Amniotic stem cell (primary cell): ENCODE measurements around the gene COL21A1.
"Not testable (repeated sequence)": the region's sequence is repeated elsewhere in the genome, so short reads cannot be mapped to it uniquely, and the experiment has no call there.

Experiments
- DNase-seq: peaks from one replicate; lab custom pipeline; 2025; lab: John Stamatoyannopoulos, UW

COL21A1 gene

GRCh38 chr6:56047931-56048540, 199.3 kb downstream of the COL21A1 start:
- DNase-seq: no peak

- DNase-seq: no peak
These were observed 200.8 kb downstream of the COL21A1 start for GRCh38 chr6:56046576-56046975.

GRCh38 chr6:56043761-56044160, 203.6 kb downstream of the COL21A1 start:
- no peak for DNase-seq

DNA sequence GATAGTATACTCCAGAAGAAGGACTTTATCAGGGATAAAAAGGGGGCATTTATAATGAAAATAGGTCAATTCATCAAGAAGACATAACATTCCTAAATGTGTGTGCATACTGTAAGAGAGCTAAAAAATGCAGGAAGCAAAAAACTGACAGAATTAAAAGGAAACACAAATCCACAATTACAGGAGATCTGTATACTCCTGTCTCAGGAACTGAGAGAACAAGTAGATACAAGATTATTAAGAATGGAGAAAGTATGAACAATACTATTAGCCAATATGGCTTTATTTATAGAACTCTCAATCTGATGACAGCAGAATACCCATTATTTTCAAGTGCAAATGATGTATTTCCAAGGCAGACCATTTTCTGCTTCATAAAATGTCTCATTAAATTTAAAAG, 204.3 kb downstream of the COL21A1 start:
- DNase-seq: no peak

DNA sequence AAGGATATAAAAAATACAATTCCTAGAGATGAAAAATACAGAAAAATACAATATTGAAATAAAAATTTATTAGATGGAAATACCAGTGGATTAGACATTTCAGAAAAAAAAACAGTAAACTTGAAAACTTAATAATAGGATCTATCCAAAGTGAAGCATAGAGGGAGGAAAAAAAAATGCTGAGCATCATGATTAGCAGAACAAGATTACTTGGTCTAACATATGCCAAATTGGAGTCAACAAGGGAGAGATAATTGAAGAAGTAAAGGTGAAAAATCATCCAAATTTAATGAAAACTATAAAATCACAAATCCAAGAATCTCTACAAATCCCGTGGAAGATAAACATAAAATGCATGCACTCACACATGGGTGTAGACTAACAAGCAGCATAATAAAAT, 205.8 kb downstream of the COL21A1 start:
- DNase-seq: no peak

GRCh38 chr6:56040889-56041301, 206.5 kb downstream of the COL21A1 start:
- DNase-seq: no peak

DNA sequence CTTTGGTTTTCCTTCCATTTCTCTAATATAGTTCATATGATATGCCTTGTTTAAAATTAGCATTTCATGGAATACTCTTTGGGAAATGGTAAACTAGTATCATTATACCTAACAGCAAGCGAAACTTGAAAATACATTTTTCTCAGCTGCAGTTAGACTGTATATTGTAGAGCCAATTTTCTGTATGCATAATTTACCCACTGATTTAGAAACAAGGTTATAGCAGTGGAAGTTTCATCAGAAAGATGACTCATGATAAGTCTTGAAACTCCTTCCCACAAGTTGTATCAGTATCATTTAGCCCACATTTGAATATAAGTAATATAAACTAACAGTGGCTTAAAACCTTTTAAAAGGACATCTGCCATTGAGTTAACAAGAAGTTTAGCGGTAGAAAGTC, 207.2 kb downstream of the COL21A1 start:
- no peak for DNase-seq

- DNase-seq: no peak
These were observed 208.6 kb downstream of the COL21A1 start for GRCh38 chr6:56038764-56039163.

DNA sequence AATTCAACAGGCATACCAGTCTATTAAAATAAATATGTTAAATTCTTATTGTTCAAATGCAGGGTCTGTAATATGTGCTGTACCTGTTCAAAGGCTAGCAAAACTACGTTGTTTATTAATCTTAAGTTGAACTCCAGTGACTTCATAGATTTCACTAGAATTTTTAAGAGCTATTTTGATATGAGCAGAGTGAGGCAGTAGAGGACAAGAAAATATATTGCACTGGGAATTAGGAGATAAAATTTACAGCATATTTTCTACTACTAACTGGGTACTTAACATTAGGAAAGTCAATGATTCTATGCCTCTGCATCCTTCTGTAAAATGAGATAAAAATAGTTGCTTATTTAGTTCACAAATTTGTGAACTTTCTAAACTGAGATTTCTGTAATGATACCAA, 209.8 kb downstream of the COL21A1 start:
- DNase-seq: no peak

DNA sequence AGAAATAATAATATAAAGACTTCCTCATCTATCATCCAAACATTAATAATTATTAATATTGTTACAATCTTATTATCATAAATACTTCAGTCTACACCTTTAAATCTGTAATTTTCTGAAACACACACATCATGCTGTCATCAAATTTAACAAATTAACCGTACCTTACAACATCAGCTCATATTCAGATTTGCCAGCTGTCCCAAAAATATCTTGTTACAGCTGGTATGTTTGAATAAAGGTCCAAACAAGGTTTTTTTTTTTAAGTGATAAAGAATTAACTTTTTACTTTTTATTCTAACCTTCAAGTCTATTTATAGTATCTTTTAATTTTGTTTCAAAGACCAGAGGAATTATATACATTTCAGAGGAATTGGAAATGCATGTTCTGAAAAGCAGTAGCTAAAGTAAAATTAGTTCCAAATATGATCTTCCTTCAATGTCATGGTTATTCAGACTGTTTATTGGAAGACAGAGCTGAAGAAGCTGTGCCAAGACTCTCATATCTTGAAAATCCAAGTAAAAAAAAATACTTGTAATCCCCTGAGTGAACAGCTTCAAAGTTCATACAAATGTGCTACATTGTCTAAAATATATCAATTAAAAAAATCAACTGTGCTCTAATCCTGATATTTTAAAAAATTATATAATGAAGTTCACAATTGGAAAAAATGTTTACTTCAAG, 210.3 kb downstream of the COL21A1 start:
- DNase-seq: no peak

- no peak for DNase-seq
These were observed 214.0 kb downstream of the COL21A1 start for GRCh38 chr6:56033401-56033800.

DNA sequence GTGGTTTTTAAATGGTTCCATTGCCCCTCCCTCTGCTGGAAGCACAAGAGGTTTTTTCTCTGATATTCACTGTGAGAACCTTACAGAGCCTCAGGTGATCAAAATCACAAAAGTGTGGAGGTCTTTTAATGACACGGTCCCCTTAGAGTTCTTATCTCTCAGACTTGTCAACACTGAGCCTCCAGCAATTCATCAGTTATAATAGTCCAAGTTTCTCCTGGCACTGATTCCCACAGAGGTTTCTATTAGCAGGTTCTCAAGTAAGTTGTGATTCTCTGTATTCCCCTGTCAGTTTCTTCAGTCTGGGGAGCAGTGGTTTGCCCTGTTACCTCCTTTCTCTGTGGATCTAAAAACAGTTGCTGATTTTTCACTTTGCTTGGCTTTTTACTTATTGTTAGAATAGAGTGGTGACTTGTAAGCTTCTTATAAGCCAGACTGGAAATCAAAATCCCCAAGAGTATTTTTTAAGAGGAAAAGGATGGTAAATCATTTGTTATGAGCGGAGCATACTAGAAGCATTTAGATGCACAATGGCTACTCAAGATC, 214.6 kb downstream of the COL21A1 start:
- DNase-seq: no peak

GRCh38 chr6:56027865-56028264, 219.5 kb downstream of the COL21A1 start:
- no peak for DNase-seq

DNA sequence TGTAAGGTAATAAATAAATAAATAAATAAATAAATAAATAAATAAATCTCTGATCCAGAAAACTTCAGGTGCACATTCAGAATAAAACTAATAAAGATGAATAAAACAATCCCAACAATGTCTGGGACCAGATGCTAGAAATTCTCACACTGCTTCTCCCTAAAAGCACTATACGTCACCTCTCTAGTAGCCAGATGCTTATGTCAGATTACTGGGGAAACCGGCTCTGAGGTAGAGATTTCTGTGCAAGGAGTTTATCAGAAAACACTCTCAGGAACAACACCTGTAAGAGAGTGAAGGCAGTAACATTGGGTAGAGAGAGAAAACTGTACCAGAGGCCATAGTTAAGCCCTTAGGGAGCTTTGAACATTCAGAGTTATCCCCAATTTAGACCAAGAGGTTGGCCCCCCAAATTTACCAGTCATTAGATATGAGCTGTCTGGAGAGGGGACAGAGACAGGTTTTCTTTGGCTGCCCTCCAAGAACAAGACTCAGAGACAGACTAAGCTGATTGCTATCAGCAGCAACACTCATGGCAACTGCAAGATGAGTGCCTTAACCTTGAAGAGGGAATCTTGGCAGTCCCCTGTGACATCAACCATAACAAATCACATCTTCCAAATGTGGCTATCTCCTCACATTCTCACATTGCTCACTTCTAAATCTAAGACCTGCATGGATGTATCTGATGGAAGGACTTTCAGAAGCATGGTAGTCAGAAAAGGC, 220.8 kb downstream of the COL21A1 start:
- no peak for DNase-seq

- DNase-seq: no peak
These were observed 221.6 kb downstream of the COL21A1 start for GRCh38 chr6:56025795-56026194.

- no peak for DNase-seq
These were observed 222.4 kb downstream of the COL21A1 start for GRCh38 chr6:56024931-56025330.

DNA sequence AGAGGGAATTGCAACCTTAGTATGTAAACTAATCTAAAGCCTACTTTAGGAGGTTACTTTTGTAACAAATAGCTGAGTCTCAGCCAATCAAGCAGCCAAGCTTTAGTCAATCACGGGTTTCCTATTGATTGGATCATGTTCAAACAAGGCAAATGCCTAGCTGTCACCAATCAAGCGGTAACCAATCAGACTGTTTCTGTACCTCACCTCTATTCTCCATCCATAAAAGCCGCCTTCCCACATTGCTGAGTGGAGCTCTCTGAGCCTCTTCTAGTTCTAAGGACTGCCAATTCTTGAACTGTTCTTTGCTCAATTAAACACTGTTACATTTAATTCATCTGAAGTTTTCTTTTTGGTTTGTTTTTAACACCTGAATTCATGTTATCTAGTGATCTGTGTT, 223.6 kb downstream of the COL21A1 start:
- DNase-seq: no peak

DNA sequence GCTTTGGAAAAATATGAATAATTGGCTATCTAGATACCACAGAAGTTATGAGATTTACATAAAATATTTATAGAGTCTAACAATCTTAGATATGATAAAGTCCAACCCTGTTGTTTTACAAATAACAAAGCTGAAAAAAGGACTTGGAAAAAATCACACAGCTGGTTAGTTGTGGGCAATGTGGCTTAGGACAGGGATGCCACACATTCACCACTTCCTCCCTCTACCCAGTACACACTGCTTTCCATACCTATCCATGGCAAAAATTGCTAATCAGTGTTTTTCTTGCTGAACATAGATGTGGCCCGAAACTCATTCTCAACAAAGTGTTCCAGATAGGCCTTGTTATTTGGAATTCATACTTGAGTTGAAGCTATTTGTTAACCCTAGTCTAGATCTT, 224.7 kb downstream of the COL21A1 start:
- DNase-seq: no peak

DNA sequence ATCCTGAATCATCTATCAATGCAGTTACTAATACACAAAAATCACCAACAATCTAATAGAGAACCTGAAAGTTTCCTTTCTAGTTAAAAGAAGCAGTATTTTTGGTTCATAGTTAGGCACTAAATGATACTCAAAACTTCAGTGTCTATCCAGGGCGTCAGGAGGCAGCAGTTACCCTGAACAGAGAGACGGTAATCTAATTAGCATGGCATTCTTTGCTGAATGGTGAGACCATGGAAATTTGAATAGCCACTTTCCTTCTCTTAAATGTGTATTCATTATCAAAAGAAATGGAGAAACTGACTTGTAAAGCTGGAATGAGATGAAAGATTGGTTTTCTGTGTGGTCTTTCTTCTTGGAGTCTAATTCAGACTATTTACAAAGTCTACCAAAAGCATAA, 225.4 kb downstream of the COL21A1 start:
- no peak for DNase-seq

- DNase-seq: no peak
These were observed 227.4 kb downstream of the COL21A1 start for GRCh38 chr6:56019973-56020372.

GRCh38 chr6:56017198-56017597, 230.2 kb downstream of the COL21A1 start:
- no peak for DNase-seq

DNA sequence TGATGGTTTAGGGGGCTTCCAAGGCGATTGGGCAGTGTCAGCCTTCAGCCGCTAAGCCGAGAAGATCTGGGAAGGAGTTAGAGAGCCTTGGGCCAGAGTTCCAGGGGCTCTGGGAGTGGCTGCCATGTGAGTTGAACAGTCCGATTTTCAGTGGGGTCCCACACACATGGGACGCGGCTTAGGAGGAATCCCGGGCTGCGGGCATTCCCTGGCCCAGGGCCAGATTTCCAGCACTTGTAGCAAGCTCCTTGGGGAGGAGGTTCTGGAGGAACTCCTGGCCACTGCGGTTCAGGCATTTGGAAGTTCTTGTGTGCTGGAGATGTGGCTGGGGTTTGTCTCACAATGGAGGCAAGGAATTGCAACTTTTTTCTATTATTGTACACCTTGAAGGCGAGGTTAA, 233.3 kb downstream of the COL21A1 start:
- DNase-seq: not testable (repeated sequence)

- DNase-seq: no peak
These were observed 237.7 kb downstream of the COL21A1 start for GRCh38 chr6:56009636-56010035.
